NCI-H1417 (cell line): ENCODE data around the gene PLB1.

ENCODE experiments used
- DNase-seq, 3 experiments: peaks; one replicate each; lab custom pipeline; 2025; lab: John Stamatoyannopoulos, UW

PLB1 gene

DNA sequence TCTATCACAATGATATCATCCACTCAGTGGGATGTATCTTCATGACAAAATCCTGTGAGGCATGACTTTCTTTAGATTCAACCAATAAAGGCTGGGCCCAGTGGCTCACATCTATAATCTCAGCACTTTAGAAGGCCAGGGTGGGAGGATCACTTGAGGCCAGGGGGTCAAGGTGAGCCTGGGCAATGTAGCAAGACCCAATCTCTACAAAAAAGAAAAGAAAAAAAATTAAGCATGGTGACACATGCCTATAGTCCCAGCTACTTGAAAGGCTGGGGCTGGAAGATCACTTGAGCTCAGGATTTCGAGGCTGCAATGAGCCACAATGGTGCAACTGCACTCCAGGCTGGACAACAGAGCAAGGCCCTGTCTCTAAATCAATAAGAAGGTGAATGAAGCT, 68.0 kb downstream of the PLB1 start:
- DNase-seq = no peak

DNA sequence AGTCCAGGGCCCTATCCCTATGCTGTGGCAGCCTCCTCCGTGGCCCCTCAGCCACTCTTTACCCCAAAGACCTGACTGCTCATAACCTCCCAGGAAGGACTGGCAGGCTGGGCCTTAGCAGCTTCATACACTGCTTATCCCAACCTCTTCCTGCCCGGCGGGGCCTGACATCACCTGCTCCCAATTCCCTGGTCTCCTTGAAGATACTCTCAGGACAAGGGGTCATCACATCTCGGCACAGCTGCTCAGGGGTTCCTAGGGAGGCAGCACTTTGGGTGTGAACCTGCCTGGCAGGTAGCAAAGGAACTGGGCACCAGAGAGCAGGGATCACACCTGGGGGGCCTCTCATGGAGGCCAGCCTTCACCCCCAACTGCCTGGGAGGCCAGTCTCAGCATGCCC, 68.5 kb downstream of the PLB1 start:
- DNase-seq = no peak

DNA sequence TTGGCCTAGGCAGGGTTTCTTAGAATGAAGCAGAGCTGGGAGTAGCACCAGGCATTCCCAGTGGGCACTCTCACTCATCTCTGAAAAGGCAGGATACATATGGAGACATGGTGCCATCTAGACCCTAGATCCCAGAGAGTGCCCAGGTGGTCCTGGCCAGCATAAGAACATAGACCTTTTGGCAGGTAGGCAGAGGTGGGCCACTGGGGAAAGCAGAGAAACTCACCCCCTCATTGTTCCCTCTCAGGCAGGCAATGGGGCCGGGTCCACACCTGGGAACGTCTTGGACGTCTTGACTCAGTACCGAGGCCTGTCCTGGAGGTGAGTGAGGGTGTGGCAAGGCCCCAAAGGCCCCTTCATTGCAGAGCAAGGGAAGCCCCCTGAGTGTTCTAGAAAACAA, 69.2 kb downstream of the PLB1 start:
- DNase-seq = no peak

DNA sequence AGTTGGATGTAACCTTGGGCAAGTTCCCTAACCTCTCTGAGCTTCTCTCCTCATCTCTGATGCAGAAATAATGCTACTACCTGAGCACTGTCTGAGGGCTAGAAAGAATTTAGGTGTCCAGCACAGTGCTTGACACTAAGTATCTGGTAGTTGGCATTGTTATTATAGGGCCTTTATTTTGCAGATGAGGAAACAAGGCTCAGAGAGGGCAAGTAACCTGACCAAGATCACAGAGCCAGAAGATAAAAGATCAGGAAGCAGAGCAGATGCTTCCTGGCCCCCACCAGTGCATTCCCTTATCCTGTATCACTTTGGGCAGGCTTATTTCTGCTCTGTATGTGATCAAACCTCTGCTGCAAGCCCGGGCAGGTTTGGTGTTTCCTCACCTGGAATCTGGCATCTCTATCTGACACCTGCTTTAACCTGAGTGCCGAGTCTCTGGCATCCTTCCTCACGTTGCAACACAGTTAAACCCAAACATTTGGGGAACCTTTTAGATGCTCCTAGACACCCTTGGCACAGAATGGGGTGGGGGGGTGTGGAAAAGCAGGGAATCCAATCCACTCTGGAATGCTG, 69.9 kb downstream of the PLB1 start:
- peak; percentile 21 to 70 (median 51) for DNase-seq

DNA sequence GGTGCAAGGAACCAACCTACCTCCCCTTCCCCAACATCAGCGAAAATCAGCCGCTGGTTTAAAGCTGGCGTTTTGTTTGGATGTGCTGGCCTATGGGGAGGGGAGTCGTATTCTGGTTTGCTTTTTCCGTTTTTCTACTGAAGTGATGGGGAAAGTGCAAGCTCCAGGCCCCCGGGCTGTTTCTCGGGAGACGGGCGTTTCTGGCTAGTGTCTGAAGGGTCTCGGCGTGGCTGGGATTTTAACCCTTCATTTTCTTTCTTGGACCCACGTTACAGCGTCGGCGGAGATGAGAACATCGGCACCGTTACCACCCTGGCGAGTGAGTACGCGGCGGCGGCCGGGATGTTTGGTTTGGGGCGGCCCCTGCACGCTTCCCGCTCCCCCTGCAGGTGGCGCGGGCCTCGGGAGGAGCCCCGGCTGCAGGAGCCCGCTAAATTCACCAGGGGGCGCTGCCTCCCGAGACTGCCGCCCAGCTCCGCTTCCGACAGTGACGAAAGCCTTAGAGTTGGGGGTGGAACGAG, 70.7 kb downstream of the PLB1 start:
- DNase-seq = peak; percentile 86 to 94 (median 93)

DNA sequence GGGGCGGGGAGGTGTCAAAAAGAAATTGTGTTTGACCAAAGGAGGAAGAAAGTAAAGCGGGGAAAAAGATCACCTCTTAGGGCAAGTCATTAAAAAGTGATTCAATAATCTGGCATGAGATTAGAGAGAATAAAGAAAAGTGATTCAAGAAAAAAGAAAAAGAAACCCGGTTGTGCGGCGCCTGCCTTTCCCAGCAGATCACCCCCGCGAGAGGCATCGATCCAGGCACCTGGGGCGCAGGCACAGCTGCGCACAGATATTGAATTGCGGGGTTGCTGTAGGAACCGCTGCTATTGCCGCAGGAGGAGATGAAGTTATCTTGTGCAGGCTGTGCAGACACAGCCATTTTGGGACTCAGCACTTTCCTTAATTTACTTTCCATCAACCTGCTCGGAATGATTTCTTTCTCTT, 71.2 kb downstream of the PLB1 start:
- peak in 2 of 3 experiments; percentile 79 to 92 for DNase-seq

DNA sequence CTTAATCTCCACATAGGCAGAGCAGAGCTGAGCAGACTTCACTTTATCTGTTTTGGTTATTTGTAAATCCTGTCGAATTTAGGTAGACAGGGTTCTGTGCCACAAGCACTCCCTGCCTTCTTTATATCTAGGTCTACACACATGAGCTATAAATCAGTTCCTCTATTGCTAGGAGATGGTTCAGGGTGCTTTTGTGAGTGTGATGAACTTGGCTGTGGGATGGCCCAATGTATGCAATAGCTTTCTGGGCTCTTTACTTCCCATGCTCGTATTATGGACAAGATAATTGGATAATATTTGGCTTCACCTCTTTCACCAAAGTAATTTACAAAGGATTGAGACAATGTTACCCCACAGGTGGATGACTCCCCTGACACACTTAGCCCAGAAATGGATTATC, 72.2 kb downstream of the PLB1 start:
- no peak for DNase-seq

DNA sequence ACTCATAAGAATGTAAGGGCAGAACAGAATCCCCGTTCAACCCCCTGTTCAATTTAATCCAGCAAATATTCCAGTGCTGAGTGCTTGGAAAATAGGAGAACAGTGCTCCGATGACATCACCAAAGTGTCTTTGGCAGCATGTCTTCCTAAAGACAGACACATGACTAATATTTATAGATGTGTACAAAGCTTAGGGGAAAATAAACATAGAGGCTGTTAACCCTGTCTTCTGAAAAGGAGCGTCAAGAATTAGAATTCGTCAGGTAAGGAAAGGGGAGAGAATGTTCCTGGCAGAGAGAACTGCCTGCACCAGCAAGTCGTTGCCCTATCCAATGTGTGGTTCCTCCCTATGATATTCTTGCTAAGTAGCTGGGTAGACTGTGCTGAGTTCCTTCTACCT, 72.7 kb downstream of the PLB1 start:
- DNase-seq = no peak

DNA sequence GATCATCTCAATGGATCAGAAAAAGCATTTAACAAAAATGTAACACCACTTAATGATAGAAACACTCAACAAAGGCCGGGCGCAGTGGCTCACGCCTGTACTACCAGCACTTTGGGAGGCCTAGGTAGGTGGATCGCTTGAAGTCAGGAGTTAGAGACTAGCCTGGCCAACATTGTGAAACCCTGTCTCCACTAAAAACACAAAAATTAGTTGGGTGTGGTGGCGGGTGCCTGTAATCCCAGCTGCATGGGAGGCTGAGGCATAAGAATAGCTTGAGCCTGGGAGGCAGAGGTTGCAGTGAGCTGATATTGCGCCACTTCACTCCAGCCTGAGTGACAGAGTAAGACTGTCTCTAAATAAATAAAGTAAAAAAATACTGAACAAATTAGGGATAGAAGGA, 74.6 kb downstream of the PLB1 start:
- DNase-seq = no peak

DNA sequence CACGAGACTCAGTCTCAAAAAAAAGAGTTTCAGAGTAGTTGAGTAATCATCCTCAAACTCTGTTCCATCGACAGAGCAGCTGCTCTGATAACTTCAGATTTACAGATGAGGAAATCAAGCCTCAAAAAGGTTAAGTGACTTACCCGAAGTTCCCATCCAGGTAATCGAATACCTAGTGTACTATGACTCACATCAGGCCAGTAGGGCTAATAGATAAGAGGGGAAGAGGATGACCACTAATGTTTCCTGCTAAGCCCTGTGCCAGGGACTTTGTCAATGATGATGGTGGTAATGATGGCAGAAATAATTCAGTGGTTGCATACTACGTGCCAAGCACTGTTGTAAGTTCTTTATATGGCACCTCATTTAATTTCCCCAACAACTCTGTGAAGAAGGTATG, 80.9 kb downstream of the PLB1 start:
- DNase-seq = no peak

DNA sequence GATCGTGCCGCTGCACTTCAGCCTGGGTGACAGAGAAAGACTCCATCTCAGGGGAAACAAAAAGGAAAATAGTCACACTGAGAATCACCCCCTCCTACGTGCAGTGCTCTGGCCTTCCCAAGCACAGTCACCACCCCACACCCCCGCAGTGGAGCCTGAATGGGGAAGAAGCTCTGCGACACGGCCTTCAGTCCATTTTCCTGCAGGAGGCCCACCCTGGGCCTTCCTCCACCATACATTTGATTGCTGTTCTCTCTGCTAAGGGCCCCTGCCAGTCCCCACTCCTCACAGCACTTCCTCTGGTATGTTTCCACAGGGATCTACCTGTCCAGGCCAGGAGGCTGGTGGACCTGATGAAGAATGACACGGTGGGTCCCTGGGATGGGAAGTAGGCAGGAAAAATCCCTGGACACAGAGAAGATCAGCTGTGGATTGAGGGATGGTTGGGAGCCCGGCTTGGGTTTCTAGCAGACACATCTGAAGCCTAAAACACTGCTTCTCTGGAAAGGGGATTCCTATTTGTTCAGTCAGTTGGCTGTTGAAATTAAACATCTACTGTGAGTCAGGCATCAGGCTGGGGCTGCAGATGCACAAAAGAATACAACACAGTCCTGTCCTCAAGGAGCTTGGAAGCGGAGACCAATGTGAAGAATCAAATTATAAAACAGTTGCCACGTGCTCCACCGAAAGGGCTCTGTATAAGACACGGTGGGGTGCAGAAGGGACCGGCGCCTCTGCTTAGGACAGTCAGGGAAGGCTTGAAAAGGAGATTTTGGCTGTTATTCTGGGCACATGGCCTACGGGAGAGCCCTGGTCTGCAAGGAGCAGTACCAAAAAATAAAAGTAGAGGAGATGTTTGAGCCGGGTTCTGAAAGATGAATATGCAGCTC, 82.2 kb downstream of the PLB1 start:
- no peak for DNase-seq

DNA sequence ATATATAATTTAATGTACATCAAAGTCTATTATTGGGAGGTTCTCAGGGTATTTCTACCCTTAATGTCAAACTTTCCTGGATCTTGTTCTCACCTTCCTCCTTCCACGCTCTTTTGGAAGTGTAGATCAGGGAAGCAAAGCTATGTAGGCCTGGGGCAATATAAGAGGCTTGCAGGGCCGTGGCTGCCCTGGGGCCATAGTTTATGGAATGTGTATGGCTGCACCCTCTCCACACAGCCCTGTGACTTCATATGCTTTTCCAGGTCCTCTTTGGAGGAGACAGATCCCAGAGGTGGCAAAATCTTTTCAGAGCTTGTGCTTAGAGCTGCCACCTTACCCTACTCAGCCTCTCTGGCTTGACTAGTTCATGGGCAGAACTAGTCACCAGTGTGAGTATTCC, 82.9 kb downstream of the PLB1 start:
- DNase-seq = no peak

DNA sequence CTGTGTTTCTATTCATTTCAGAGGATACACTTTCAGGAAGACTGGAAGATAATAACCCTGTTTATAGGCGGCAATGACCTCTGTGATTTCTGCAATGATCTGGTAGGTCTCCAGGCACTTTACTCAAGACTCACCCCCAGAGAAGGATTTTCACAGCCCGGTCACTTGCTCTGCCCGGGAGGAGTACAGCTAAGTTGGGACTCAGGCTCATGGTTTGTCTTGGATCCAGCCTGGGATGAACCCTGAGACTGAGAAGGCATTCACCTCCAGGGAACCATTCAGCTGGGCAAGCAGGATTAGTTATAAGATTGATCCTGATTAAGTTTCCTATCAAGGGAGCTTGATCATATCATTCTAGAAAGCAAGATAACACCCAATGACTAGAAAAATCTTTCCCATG, 83.7 kb downstream of the PLB1 start:
- no peak for DNase-seq

DNA sequence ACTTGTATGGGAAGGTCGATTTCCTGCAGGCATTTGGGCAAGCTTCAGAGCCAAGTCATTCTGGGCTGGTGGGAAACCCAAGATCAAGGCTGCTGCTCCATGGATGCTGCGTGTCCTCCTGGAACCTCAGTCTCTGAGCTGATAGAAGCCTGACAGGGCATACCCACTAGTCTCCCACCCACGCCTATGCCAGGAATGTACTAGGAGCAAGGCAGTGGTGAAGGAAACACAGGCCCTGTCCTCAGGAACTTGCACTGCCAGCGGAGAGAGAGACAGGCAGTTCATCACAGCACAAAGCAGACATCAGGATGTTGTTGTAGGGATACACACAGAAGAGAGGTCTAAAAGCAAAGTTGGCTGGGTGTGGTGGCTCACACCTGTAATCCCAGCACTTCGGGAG, 84.2 kb downstream of the PLB1 start:
- no peak for DNase-seq

DNA sequence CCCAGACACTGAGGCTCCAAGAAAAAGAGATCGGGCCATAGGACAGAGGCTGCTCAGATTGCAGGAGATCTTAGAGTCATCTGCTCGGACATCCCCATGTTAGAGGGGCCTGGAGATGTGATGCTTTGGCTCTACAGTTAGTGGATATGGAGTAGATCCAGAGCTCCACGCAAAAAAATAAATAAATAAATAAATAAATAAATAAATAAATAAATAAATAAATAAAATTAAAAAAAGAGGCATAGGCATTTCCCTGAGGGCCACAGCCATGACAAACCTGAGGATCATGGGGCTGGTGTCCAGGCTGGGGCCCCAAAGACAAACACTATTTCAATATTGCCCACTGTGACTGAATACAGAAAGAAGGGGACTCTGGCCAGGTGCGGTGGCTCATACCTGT, 85.5 kb downstream of the PLB1 start:
- no peak for DNase-seq

DNA sequence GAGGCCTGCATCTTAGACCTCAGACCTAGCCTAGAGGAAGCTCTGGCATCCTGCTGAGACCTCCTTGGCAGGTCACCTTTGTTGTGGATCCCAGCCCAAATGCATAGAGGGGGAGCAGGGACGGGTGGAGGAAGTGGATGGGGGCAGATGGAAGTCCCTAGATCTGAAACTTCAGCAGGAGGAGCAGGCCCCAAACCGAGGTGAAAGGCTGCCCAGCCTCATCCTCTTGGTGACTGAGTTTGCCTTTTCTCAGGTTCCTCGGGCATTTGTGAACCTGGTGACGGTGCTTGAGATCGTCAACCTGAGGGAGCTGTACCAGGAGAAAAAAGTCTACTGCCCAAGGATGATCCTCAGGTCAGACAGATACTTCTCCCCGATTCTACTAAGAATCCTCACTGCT, 86.3 kb downstream of the PLB1 start:
- DNase-seq = no peak

DNA sequence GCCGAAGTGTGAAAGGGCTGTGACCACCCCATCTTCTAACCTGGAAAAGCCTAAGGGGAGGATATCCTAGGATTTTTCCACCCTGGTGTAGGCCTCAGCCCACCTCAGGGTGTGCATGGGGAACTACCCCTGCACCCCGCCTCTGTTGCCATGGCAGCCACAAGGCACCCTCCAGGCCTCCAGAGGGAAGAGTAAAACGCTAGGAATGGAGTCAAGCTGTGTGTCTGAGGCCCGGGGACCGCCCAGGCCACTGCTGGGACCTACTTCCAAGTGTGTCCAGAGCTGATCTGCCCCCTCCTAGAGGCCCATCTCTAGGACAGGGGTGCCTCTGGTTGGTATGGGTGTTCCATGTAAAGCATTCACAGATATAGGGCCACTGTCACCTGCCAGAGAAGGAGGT, 86.7 kb downstream of the PLB1 start:
- no peak for DNase-seq

DNA sequence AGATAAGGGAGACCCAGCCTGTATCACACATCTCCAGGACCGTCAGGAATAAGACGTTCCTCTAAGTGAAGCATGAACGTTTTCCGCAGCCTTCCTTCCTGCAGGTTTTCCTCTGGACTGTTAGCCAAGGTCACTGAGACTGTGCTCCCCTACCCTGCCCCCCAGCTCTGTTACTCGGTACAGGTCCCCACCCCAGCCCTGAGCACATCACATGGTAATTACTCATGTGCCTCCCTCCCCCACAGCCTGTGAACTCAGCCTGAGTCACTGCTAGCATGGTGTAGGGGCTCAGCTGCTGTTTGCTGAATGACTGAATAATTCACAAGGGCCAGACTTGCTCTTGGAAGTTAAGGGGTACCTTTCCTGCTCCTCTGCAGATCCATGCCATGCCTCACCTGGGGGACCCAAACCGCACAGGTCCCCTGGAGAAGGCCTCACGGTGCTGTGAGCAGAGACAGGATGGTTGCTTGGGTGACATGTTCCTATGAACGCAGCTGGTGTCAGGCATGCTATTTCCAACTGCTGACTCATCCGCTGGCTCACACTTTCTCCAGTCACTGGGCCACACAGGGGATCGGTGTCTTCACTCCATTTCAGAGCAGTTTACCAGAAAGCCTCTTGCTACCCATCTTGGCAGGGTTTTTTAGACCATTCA, 88.2 kb downstream of the PLB1 start:
- peak in 2 of 3 experiments; percentile 17 to 22 for DNase-seq

DNA sequence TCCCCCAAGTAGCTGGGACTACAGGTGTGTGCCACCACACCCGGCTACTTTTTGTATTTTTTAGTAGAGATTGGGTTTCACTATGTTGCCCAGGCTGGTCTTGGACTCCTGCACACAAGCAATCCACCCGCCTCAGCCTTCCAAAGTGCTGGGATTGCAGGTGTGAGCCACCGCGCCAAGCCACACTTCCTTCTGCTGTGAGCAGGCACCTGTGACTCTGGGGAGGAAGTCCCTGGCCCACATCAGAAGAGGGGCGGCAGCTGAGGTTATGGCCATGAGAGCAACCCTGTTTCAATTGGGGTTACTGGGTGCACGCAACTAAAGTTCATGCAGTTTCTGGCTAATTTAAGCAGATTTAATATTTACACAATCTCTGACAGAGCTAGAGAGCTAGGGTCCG, 91.0 kb downstream of the PLB1 start:
- no peak for DNase-seq

DNA sequence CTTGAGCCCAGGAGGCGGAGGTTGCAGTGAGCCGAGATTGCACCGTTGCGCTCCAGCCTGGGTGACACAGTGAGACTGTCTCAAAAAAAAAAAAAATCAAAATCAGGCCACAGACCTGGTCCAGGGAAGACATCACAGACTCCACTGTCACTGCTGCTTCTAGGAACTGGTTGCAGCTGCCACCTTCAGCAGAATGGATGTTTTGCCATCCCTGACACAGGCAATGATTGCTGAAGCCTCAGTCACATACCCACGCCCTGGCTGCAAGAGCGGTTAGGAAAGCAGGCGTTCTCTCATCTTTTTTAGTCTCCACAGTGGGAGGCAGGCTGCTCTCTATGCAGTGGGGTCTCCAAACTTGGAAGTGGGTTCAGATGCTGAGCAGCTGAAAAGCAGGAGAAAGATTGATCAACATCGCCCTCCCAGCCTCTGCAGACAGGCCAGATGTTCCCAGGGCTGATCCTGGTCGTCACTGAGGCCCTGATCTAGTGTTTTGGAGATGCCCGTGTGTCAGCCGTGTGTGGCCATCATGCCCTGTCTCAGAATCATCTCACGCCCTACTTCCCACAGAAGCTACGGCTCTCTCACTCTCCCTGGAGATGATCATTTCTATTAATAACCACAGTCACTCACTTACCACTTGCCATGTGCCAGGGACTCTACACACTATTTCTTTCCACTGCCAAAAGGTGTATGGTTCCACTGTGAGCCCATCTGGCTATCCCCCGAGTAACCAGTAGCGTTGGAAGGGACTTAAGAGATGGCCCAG, 91.8 kb downstream of the PLB1 start:
- DNase-seq = no peak

DNA sequence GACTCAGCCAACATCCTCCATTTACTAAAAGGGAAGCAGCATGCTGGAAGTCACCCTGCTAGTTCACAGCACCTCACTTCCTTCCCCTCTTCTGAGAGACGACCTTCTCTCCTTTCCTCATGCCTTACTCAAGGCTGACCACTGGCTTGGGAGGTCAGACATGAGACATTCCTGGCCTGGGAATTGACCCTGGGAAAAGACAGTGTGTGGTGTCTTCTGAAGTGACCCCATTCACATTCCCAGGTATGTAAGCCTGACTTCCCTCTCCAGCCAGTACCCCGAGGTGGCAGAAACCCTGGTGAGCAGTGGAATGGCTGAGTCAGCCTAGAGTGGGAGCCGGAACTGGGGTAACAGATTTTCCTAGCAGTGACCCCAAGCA, 92.4 kb downstream of the PLB1 start:
- no peak for DNase-seq

DNA sequence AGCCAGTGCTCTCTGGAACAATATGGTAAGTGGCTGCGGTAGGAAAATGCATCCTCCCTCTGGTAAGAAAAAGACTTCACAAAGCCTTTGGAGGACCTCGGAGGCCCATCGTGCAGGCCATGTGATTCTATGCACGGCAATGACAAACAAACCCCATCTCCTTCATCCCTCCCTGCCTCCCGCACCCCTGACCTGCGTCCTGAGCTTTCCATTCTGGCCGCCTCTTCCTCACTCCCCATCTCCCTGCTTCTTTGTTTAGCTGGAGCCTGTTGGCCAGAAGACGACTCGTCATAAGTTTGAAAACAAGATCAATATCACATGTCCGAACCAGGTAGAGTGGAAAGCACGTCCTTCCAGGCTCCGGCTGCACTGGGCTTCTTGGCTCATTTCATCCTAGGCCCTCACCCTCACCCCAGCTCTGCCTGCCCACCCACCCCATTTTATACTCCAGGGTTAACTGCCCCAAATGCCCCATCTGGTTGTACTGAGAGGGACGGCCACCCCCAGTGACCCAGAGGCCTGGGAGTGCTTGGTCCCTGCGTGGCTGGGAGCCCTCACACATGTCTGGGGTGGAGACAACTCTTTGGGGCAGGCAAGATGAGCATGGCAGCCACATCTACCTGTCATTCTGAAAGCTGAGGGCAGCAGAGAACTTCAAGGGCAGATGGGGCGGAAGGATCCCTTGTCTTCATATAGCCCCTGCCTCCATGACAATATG, 94.0 kb downstream of the PLB1 start:
- no peak for DNase-seq
